ENCODE results near the gene IL20RA. TPM values are rescaled to one million over a fixed set of nuclear protein-coding genes. Genes with fewer than 3 reads are reported as not detected.
"Not testable (repeated sequence)": the region's sequence is repeated elsewhere in the genome, so short reads cannot be mapped to it uniquely, and the experiment has no call there.

IL20RA gene
- total and polyA plus RNA-seq, 2 donors (not counting 3 experiments of a cell fraction or from before 2014, with no cell fraction given): not detected

GRCh38 chr6:136960781-136961180, 84.0 kb downstream of the IL20RA start:
- H3K4me1 ChIP-seq (ENCODE audit: control insufficient read depth, extremely low read depth, insufficient read depth, low read length): peaks cover 2% of the 10 kb centered on the region
- no TSS peak for BruUV-seq (replicated peaks)
- DNase-seq (ENCODE audit: low read depth, low spot score) (no peak), FAIRE-seq (no peak)
- H3K9me3 ChIP-seq (replicated peaks; ENCODE audit: control insufficient read depth, insufficient read depth, low read length): no peaks in the 10 kb centered on the region
- TF ChIP-seq, protein P1, sequence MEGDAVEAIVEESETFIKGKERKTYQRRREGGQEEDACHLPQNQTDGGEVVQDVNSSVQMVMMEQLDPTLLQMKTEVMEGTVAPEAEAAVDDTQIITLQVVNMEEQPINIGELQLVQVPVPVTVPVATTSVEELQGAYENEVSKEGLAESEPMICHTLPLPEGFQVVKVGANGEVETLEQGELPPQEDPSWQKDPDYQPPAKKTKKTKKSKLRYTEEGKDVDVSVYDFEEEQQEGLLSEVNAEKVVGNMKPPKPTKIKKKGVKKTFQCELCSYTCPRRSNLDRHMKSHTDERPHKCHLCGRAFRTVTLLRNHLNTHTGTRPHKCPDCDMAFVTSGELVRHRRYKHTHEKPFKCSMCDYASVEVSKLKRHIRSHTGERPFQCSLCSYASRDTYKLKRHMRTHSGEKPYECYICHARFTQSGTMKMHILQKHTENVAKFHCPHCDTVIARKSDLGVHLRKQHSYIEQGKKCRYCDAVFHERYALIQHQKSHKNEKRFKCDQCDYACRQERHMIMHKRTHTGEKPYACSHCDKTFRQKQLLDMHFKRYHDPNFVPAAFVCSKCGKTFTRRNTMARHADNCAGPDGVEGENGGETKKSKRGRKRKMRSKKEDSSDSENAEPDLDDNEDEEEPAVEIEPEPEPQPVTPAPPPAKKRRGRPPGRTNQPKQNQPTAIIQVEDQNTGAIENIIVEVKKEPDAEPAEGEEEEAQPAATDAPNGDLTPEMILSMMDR (IDR thresholded peaks at IDR 0.05; ENCODE audit: extremely low read depth in 1 of 2, insufficient read depth in 1 of 2, low read depth in 1 of 2, low read length in 2 of 2): no peak
- no peak for TF ChIP-seq POLR2AphosphoS5 (IDR thresholded peaks at IDR 0.05; ENCODE audit: insufficient read depth, low read depth, low read length)
- no peak for TF ChIP-seq POLR2A (IDR thresholded peaks at IDR 0.05; ENCODE audit: low read depth, low read length)
- TF ChIP-seq, protein P2, sequence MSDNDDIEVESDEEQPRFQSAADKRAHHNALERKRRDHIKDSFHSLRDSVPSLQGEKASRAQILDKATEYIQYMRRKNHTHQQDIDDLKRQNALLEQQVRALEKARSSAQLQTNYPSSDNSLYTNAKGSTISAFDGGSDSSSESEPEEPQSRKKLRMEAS (IDR thresholded peaks at IDR 0.05; ENCODE audit: insufficient read depth, insufficient read length): no peak
- TF ChIP-seq MYC (IDR thresholded peaks at IDR 0.05; ENCODE audit: low read depth, low read length): no peak
- TF ChIP-seq GATA2 (IDR thresholded peaks at IDR 0.05; ENCODE audit: insufficient read depth, insufficient read length, low read depth, low read length): no peak
- TF ChIP-seq EZH2 (IDR thresholded peaks at IDR 0.05; ENCODE audit: borderline replicate concordance, low read depth, low read length, severe bottlenecking): no peak
- no peak for TF ChIP-seq FOS (IDR thresholded peaks at IDR 0.05; ENCODE audit: borderline replicate concordance, insufficient read depth, low read length)
- no peak for TF ChIP-seq JUN (IDR thresholded peaks at IDR 0.05; ENCODE audit: borderline replicate concordance, insufficient read depth, insufficient read length, low read depth)
- no peak overlapping the region for H3K4me2 ChIP-seq (ENCODE audit: insufficient read depth, low read length)
- H3K36me3 ChIP-seq (ENCODE audit: control insufficient read depth in 2 of 2, extremely low read depth in 1 of 2, insufficient read depth in 2 of 2, low read length in 2 of 2): no peaks in the 10 kb centered on the region
- no peaks in the 10 kb centered on the region for H4K20me1 ChIP-seq (replicated peaks; ENCODE audit: control insufficient read depth, extremely low read depth, insufficient read depth, low read length)
- H3K27ac ChIP-seq (ENCODE audit: insufficient read depth, low read depth, low read length): no peak overlapping the region
- ChIA-PET CTCF (interaction anchor here (1.4 kb wide), 1 partner anchor 12 kb away, joined by 4 read pairs; no protein-coding TSS in a partner anchor), POLR2A (no interaction called here)
- H3K79me2 ChIP-seq (ENCODE audit: control insufficient read depth, insufficient read depth, low read length): no peaks in the 10 kb centered on the region
- intact Hi-C loops (cut with micrococcal nuclease): no loop called here
- peaks cover 0 to 10% of the 10 kb centered on the region in 2 experiments for H3K27me3 ChIP-seq (ENCODE audit: control insufficient read depth in 2 of 2, insufficient read depth in 2 of 2, low read length in 2 of 2)
- dilution Hi-C loops (cut with MboI; ENCODE audit: extremely low pct_ligation_motif_present, low sequenced_read_pairs): no loop called here
- H3K9me1 ChIP-seq (replicated peaks; ENCODE audit: control insufficient read depth, extremely low read depth, insufficient read depth, low read length): no peaks in the 10 kb centered on the region
- H3K9ac ChIP-seq (replicated peaks; ENCODE audit: extremely low read depth, insufficient read depth, low read length): no peak overlapping the region
- H3K4me3 ChIP-seq (replicated peaks in 1 of 3; ENCODE audit: insufficient read depth in 1 of 3, low read depth in 1 of 3, low read length in 3 of 3): no peak overlapping the region
- H2AFZ ChIP-seq (ENCODE audit: low read depth, low read length): no peak overlapping the region

DNA sequence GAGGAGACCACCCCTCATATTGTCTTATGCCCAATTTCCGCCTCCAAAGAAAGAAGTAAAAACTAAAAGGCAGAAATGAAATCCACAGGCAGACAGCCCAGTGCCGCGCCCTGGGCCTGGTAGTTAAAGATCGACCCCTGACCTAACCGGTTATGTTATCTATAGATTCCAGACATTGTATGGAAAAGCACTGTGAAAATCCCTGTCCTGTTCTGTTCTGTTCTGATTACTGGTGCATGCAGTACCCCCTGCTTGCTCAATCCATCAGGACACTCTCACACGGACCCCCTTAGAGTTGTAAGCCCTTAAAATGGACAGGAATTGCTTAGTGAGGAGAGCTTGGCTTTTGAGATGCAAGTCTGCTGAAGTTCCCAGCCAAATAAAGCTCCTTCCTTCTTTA, 84.8 kb downstream of the IL20RA start:
- H3K4me1 ChIP-seq (ENCODE audit: control insufficient read depth, extremely low read depth, insufficient read depth, low read length); H3K4me2 ChIP-seq (ENCODE audit: insufficient read depth, low read length); FAIRE-seq; H3K9me1 ChIP-seq (replicated peaks; ENCODE audit: control insufficient read depth, extremely low read depth, insufficient read depth, low read length); intact Hi-C loops (cut with micrococcal nuclease); H3K9ac ChIP-seq (replicated peaks; ENCODE audit: extremely low read depth, insufficient read depth, low read length); BruUV-seq (replicated peaks); DNase-seq (ENCODE audit: low read depth, low spot score); POLR2A ChIA-PET; H3K27me3 ChIP-seq (ENCODE audit: control insufficient read depth in 2 of 2, insufficient read depth in 2 of 2, low read length in 2 of 2); H3K27ac ChIP-seq (ENCODE audit: insufficient read depth, low read depth, low read length); H3K9me3 ChIP-seq (replicated peaks; ENCODE audit: control insufficient read depth, insufficient read depth, low read length); H2AFZ ChIP-seq (ENCODE audit: low read depth, low read length); H4K20me1 ChIP-seq (replicated peaks; ENCODE audit: control insufficient read depth, extremely low read depth, insufficient read depth, low read length); H3K79me2 ChIP-seq (ENCODE audit: control insufficient read depth, insufficient read depth, low read length); H3K4me3 ChIP-seq (replicated peaks in 1 of 3; ENCODE audit: insufficient read depth in 1 of 3, low read depth in 1 of 3, low read length in 3 of 3); H3K36me3 ChIP-seq (ENCODE audit: control insufficient read depth in 2 of 2, extremely low read depth in 1 of 2, insufficient read depth in 2 of 2, low read length in 2 of 2); dilution Hi-C loops (cut with MboI; ENCODE audit: extremely low pct_ligation_motif_present, low sequenced_read_pairs): not testable (repeated sequence)
- CTCF ChIA-PET: interaction anchor here (1.4 to 1.7 kb wide), 2 partner anchors 8 to 13 kb away, joined by 4 to 7 read pairs; no protein-coding TSS in a partner anchor

Measured in endothelial cell of umbilical vein (primary cell).